ENCODE data around the gene AP5S1.

The AP5S1 gene

GRCh38 chr20:3869839-3870634, 49.7 kb downstream of the AP5S1 start:
- Histone ChIP-seq H3K36me3 (ENCODE audit: control insufficient read depth, low read depth, low read length) (peaks cover 2% of the 10 kb centered on the region), H3K4me1 (ENCODE audit: control insufficient read depth, low read depth, low read length) (no peaks in the 10 kb centered on the region), H3K27me3 (ENCODE audit: control insufficient read depth, insufficient read depth, low read length) (no peaks in the 10 kb centered on the region), H3K9ac (ENCODE audit: low read length) (no peak overlapping the region), H3K27ac (ENCODE audit: low read length) (no peak overlapping the region), H3K4me3 (ENCODE audit: low read length) (no peak overlapping the region), H3K9me3 (ENCODE audit: control insufficient read depth, low read depth, low read length) (no peaks in the 10 kb centered on the region)

- H3K4me3 ChIP-seq (ENCODE audit: low read length) = no peak overlapping the region
- H3K9me3 ChIP-seq (ENCODE audit: control insufficient read depth, low read depth, low read length) = no peaks in the 10 kb centered on the region
- H3K27ac ChIP-seq (ENCODE audit: low read length) = no peak overlapping the region
- no peaks in the 10 kb centered on the region for H3K27me3 ChIP-seq (ENCODE audit: control insufficient read depth, insufficient read depth, low read length)
- H3K36me3 ChIP-seq (ENCODE audit: control insufficient read depth, low read depth, low read length) = no peaks in the 10 kb centered on the region
- H3K9ac ChIP-seq (ENCODE audit: low read length) = no peak overlapping the region
- no peaks in the 10 kb centered on the region for H3K4me1 ChIP-seq (ENCODE audit: control insufficient read depth, low read depth, low read length)
Measured at GRCh38 chr20:3871550-3872265, 51.4 kb downstream of the AP5S1 start.

DNA sequence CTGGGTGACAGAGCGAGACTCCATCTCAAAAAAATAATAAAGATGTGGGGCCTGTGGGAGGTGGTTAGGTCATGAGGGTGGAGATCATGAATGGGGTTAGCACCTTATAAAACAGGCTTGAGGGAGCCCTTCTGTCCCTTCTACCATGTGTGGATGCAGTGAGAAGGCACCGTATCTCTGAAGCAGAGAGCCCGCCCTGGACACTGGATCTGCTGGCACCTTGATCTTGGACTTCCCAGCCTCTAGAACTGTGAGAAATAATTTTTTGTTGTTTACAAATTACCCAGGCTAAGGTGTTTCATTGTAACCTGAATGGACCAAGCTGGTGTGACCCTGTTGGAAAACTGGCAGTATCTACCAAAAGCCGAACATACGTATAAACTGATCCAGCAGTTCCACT, 53.2 kb downstream of the AP5S1 start:
- Histone ChIP-seq H3K27me3 (ENCODE audit: control insufficient read depth, insufficient read depth, low read length) (no peaks in the 10 kb centered on the region), H3K36me3 (ENCODE audit: control insufficient read depth, low read depth, low read length) (no peaks in the 10 kb centered on the region), H3K27ac (ENCODE audit: low read length) (no peak overlapping the region), H3K4me3 (ENCODE audit: low read length) (no peak overlapping the region), H3K9me3 (ENCODE audit: control insufficient read depth, low read depth, low read length) (no peaks in the 10 kb centered on the region), H3K9ac (ENCODE audit: low read length) (no peak overlapping the region), H3K4me1 (ENCODE audit: control insufficient read depth, low read depth, low read length) (no peaks in the 10 kb centered on the region)

- H3K4me3 ChIP-seq (ENCODE audit: low read length) = no peak overlapping the region
- no peak overlapping the region for H3K27ac ChIP-seq (ENCODE audit: low read length)
- H3K4me1 ChIP-seq (ENCODE audit: control insufficient read depth, low read depth, low read length) = no peaks in the 10 kb centered on the region
- H3K27me3 ChIP-seq (ENCODE audit: control insufficient read depth, insufficient read depth, low read length) = no peaks in the 10 kb centered on the region
- H3K9me3 ChIP-seq (ENCODE audit: control insufficient read depth, low read depth, low read length) = no peaks in the 10 kb centered on the region
- no peaks in the 10 kb centered on the region for H3K36me3 ChIP-seq (ENCODE audit: control insufficient read depth, low read depth, low read length)
- H3K9ac ChIP-seq (ENCODE audit: low read length) = no peak overlapping the region
Measured at GRCh38 chr20:3874194-3874844, 54.0 kb downstream of the AP5S1 start.

DNA sequence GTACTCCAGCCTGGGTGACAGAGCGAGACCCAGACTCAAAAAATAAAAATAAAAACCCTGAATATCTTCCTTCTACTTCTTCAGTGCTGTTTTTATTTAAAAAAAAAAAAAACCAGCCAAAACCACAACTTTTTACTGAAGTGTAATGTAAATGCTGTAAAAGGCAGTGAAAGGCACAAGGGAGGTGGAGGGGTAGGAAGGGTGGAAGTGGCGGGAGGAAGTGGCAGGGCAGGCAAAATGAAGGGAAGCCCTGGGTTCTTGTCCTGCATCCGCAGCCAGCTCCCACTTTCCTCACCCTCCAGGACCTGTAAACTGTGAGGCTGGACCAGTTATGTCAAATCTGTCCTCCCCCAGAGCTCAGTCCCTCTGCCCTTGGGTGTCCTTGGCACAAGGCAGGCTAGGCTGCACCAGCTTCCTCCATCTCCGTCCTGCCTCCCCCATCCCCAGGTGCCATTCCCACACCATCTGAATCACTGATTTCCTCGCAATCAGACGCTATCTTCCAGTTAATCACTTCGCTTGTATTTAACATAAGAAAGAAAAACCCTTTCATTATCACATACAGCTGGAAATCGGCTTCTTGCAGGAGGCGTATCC, 55.1 kb downstream of the AP5S1 start:
- H3K9ac ChIP-seq (ENCODE audit: low read length) = no peak overlapping the region
- no peak overlapping the region for H3K27ac ChIP-seq (ENCODE audit: low read length)
- no peaks in the 10 kb centered on the region for H3K9me3 ChIP-seq (ENCODE audit: control insufficient read depth, low read depth, low read length)
- no peak overlapping the region for H3K4me3 ChIP-seq (ENCODE audit: low read length)
- no peaks in the 10 kb centered on the region for H3K36me3 ChIP-seq (ENCODE audit: control insufficient read depth, low read depth, low read length)
- H3K4me1 ChIP-seq (ENCODE audit: control insufficient read depth, low read depth, low read length) = no peaks in the 10 kb centered on the region
- no peaks in the 10 kb centered on the region for H3K27me3 ChIP-seq (ENCODE audit: control insufficient read depth, insufficient read depth, low read length)

GRCh38 chr20:3876000-3876399, 55.7 kb downstream of the AP5S1 start:
- Histone ChIP-seq H3K9ac (ENCODE audit: low read length) (no peak overlapping the region), H3K27me3 (ENCODE audit: control insufficient read depth, insufficient read depth, low read length) (no peaks in the 10 kb centered on the region), H3K27ac (ENCODE audit: low read length) (no peak overlapping the region), H3K9me3 (ENCODE audit: control insufficient read depth, low read depth, low read length) (no peaks in the 10 kb centered on the region), H3K36me3 (ENCODE audit: control insufficient read depth, low read depth, low read length) (no peaks in the 10 kb centered on the region), H3K4me3 (ENCODE audit: low read length) (no peak overlapping the region), H3K4me1 (ENCODE audit: control insufficient read depth, low read depth, low read length) (no peaks in the 10 kb centered on the region)

DNA sequence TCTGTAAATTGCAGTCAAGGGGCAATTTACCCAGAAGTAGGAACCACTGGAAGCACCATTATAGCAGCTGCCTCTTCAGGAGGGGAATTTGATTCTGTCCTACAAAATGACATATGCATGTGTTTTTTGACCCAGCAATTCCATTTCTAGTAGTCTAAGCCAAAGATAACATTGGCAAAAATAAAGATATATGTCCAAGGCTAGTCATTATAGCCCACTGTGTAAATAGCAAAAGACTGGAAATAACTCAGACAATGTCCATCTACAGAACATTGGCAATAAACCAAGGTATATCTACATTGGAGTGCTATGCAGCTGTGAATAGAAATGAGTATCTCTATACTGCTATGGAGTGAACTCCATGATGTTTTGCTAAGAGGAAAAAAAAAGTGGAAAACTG, 56.3 kb downstream of the AP5S1 start:
- Histone ChIP-seq H3K4me3 (ENCODE audit: low read length) (no peak overlapping the region), H3K27ac (ENCODE audit: low read length) (no peak overlapping the region), H3K9me3 (ENCODE audit: control insufficient read depth, low read depth, low read length) (no peaks in the 10 kb centered on the region), H3K36me3 (ENCODE audit: control insufficient read depth, low read depth, low read length) (no peaks in the 10 kb centered on the region), H3K4me1 (ENCODE audit: control insufficient read depth, low read depth, low read length) (no peaks in the 10 kb centered on the region), H3K9ac (ENCODE audit: low read length) (no peak overlapping the region), H3K27me3 (ENCODE audit: control insufficient read depth, insufficient read depth, low read length) (no peaks in the 10 kb centered on the region)
